ENCODE results near the gene PXYLP1. TPM values are rescaled to one million over a fixed set of nuclear protein-coding genes. Genes with fewer than 3 reads are reported as not detected.
A peak's percentile ranks its signal among the peaks of the same experiment; 100 is the strongest.

PXYLP1 gene
- total RNA-seq, 1 donor from 2014 or later, result 26.1 TPM

GRCh38 chr3:141337523-141337854 is 105.9 kb downstream of the PXYLP1 start:
- H3K9me3 Mint-ChIP-seq, result peaks cover 4% of the 10 kb centered on the region
- no peak for DNase-seq (ENCODE audit: extremely low spot score, unreplicated experiment)
- H3K27ac Mint-ChIP-seq, result peak overlapping the region; percentile 40
- TF ChIP-seq, protein P1, sequence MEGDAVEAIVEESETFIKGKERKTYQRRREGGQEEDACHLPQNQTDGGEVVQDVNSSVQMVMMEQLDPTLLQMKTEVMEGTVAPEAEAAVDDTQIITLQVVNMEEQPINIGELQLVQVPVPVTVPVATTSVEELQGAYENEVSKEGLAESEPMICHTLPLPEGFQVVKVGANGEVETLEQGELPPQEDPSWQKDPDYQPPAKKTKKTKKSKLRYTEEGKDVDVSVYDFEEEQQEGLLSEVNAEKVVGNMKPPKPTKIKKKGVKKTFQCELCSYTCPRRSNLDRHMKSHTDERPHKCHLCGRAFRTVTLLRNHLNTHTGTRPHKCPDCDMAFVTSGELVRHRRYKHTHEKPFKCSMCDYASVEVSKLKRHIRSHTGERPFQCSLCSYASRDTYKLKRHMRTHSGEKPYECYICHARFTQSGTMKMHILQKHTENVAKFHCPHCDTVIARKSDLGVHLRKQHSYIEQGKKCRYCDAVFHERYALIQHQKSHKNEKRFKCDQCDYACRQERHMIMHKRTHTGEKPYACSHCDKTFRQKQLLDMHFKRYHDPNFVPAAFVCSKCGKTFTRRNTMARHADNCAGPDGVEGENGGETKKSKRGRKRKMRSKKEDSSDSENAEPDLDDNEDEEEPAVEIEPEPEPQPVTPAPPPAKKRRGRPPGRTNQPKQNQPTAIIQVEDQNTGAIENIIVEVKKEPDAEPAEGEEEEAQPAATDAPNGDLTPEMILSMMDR (conservative IDR thresholded peaks at IDR 0.05), result no peak
- H3K4me1 Mint-ChIP-seq (ENCODE audit: unreplicated experiment), result peaks cover 22% of the 10 kb centered on the region
- no peaks in the 10 kb centered on the region for H3K36me3 Mint-ChIP-seq
- no peaks in the 10 kb centered on the region for H3K27me3 Mint-ChIP-seq
- H3K4me3 Mint-ChIP-seq, result no peak overlapping the region

DNA sequence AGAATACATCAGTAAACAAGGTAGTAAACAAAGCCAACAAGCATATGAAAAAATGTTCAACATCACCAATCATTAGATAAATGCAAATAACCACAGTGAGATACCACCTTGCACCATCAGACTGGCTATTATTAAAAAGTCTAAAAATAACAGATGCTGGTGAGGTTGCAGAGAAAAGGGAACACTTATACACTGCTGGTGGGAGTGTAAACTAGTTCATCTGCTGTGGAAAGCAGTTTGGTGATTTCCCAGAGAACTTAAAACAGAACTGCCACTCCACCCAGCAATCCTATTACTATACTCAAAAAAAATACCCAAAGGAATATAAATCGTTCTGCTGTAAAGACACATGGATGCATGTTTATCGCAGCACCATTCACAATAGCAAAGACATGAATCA is 106.4 kb downstream of the PXYLP1 start:
- no peak for DNase-seq (ENCODE audit: extremely low spot score, unreplicated experiment)
- Mint-ChIP-seq H3K36me3 (no peaks in the 10 kb centered on the region), H3K27me3 (peaks cover 2% of the 10 kb centered on the region), H3K4me3 (no peak overlapping the region), H3K9me3 (peaks cover 8% of the 10 kb centered on the region), H3K4me1 (ENCODE audit: unreplicated experiment) (peaks cover 20% of the 10 kb centered on the region), H3K27ac (no peak overlapping the region)
- TF ChIP-seq, protein P1 (conservative IDR thresholded peaks at IDR 0.05), result no peak

- no peaks in the 10 kb centered on the region for H3K36me3 Mint-ChIP-seq
- peaks cover 20% of the 10 kb centered on the region for H3K4me1 Mint-ChIP-seq (ENCODE audit: unreplicated experiment)
- peaks cover 2% of the 10 kb centered on the region for H3K27me3 Mint-ChIP-seq
- DNase-seq (ENCODE audit: extremely low spot score, unreplicated experiment), result no peak
- TF ChIP-seq, protein P1 (conservative IDR thresholded peaks at IDR 0.05), result no peak
- H3K9me3 Mint-ChIP-seq, result peaks cover 11% of the 10 kb centered on the region
- H3K27ac Mint-ChIP-seq, result no peak overlapping the region
- H3K4me3 Mint-ChIP-seq, result no peak overlapping the region
Measured at GRCh38 chr3:141338881-141339280, 107.3 kb downstream of the PXYLP1 start.

- H3K4me3 Mint-ChIP-seq, result no peak overlapping the region
- no peak overlapping the region for H3K27ac Mint-ChIP-seq
- no peaks in the 10 kb centered on the region for H3K36me3 Mint-ChIP-seq
- TF ChIP-seq, protein P1 (conservative IDR thresholded peaks at IDR 0.05), result no peak
- H3K27me3 Mint-ChIP-seq, result peaks cover 2% of the 10 kb centered on the region
- peaks cover 11% of the 10 kb centered on the region for H3K9me3 Mint-ChIP-seq
- no peak for DNase-seq (ENCODE audit: extremely low spot score, unreplicated experiment)
- peaks cover 8% of the 10 kb centered on the region for H3K4me1 Mint-ChIP-seq (ENCODE audit: unreplicated experiment)
Measured at GRCh38 chr3:141341536-141341935, 109.9 kb downstream of the PXYLP1 start.

- peaks cover 11% of the 10 kb centered on the region for H3K9me3 Mint-ChIP-seq
- H3K36me3 Mint-ChIP-seq, result no peaks in the 10 kb centered on the region
- peaks cover 2% of the 10 kb centered on the region for H3K27me3 Mint-ChIP-seq
- TF ChIP-seq, protein P1 (conservative IDR thresholded peaks at IDR 0.05), result no peak
- DNase-seq (ENCODE audit: extremely low spot score, unreplicated experiment), result no peak
- H3K4me1 Mint-ChIP-seq (ENCODE audit: unreplicated experiment), result peaks cover 8% of the 10 kb centered on the region
- no peak overlapping the region for H3K27ac Mint-ChIP-seq
- no peak overlapping the region for H3K4me3 Mint-ChIP-seq
Measured at GRCh38 chr3:141342386-141342785, 110.8 kb downstream of the PXYLP1 start.

DNA sequence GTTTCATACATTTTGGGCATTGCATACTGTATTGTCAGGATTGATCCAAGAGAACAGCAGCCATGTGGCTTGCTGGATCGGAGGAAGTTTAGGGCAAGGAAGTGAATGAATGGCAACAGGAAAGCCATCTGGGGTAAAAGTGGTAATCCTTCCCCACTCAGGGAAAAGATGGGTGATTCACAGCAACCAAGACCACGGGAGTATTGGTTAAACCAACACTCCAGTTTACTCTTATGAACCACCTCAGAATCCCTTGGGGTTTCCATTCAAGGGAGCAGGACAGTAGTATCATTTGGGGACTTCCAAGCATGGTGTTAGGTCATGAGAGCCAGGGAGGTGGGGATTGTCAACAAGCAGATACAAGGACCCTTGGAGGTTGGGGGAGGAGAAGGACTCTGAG is 111.5 kb downstream of the PXYLP1 start:
- TF ChIP-seq, protein P1 (conservative IDR thresholded peaks at IDR 0.05), result no peak
- DNase-seq (ENCODE audit: extremely low spot score, unreplicated experiment), result no peak
- Mint-ChIP-seq H3K4me1 (ENCODE audit: unreplicated experiment) (peaks cover 7% of the 10 kb centered on the region), H3K9me3 (peaks cover 11% of the 10 kb centered on the region), H3K36me3 (no peaks in the 10 kb centered on the region), H3K27ac (no peak overlapping the region), H3K27me3 (peaks cover 2% of the 10 kb centered on the region), H3K4me3 (no peak overlapping the region)

All from type B pancreatic cell (in vitro differentiated cells).